Hepatocyte (in vitro differentiated cells): ENCODE data around the gene ATG16L2.

Experiments used
- CTCF ChIP-seq: fragments of 200-600 bp; sonication (generic); IDR thresholded peaks from 2 replicates; pipeline ENCODE4 v1.5.1; 2016; ENCODE audit warnings: antibody characterized with exemption, mild to moderate bottlenecking; ENCODE audit not compliant: poor library complexity
- EZH2 ChIP-seq: fragments of 200-600 bp; sonication (generic); IDR thresholded peaks from 2 replicates; pipeline ENCODE4 v1.6.1; 2016; ENCODE audit warnings: antibody characterized with exemption, mild to moderate bottlenecking, borderline replicate concordance
- EZH2phosphoT487 ChIP-seq: fragments of 200-600 bp; sonication (generic); IDR thresholded peaks from one replicate; pipeline ENCODE4 v1.6.1; 2018; ENCODE audit warnings: antibody characterized with exemption, mild to moderate bottlenecking, low read depth, moderate library complexity; ENCODE audit not compliant: unreplicated experiment, severe bottlenecking

GRCh38 chr11:72812967-72813739, 1.1 kb upstream of the ATG16L2 start:
- TF ChIP-seq CTCF (peak; percentile 40), EZH2 (no peak), EZH2phosphoT487 (no peak)
